GM06990 (cell line): ENCODE measurements around the gene SF3B3.

Experiments used
- DNase-seq: peaks from one replicate; pipeline ENCODE4 v3.0.0-alpha.2; 2011; ENCODE audit not compliant: insufficient read length; ENCODE audit errors: extremely low read depth
- H3K27me3 ChIP-seq: replicated peaks from 2 replicates; pipeline ENCODE4 v1.6.0; 2011; ENCODE audit warnings: low read length; ENCODE audit not compliant: control insufficient read depth, insufficient read depth
- H3K36me3 ChIP-seq: 2 replicates; pipeline ENCODE4 v1.5.1; 2011; ENCODE audit warnings: low read length; ENCODE audit not compliant: control insufficient read depth, insufficient read depth
- H3K4me3 ChIP-seq: replicated peaks from 2 replicates; pipeline ENCODE4 v1.5.1; 2011; ENCODE audit warnings: low read depth, mild to moderate bottlenecking, control low read depth, low read length
- CTCF ChIP-seq: IDR thresholded peaks from 2 replicates; pipeline ENCODE4 v1.5.1; 2011; ENCODE audit warnings: low read length, control low read depth, mild to moderate bottlenecking, inconsistent platforms; ENCODE audit not compliant: insufficient read depth, poor library complexity, severe bottlenecking

SF3B3 gene

GRCh38 chr16:70484867-70485266, 38.7 kb upstream of the SF3B3 start:
- no peak for TF ChIP-seq CTCF
- no peak overlapping the region for H3K4me3 ChIP-seq
- peaks cover 20% of the 10 kb centered on the region for H3K36me3 ChIP-seq
- no peaks in the 10 kb centered on the region for H3K27me3 ChIP-seq
- DNase-seq: no peak

- Histone ChIP-seq H3K36me3 (peaks cover 6% of the 10 kb centered on the region), H3K4me3 (no peak overlapping the region), H3K27me3 (no peaks in the 10 kb centered on the region)
- TF ChIP-seq CTCF: no peak
- no peak for DNase-seq
These were observed 33.4 kb upstream of the SF3B3 start for GRCh38 chr16:70490261-70490660.

- TF ChIP-seq CTCF: no peak
- no peaks in the 10 kb centered on the region for H3K27me3 ChIP-seq
- no peak for DNase-seq
- peaks cover 23% of the 10 kb centered on the region for H3K36me3 ChIP-seq
- no peak overlapping the region for H3K4me3 ChIP-seq
These were observed 29.8 kb upstream of the SF3B3 start for GRCh38 chr16:70493802-70494201.

GRCh38 chr16:70494202-70494770, 29.3 kb upstream of the SF3B3 start:
- DNase-seq: no peak
- TF ChIP-seq CTCF: no peak
- H3K27me3 ChIP-seq: no peaks in the 10 kb centered on the region
- no peak overlapping the region for H3K4me3 ChIP-seq
- H3K36me3 ChIP-seq: peaks cover 23% of the 10 kb centered on the region

- no peak for DNase-seq
- no peak for TF ChIP-seq CTCF
- Histone ChIP-seq H3K4me3 (no peak overlapping the region), H3K27me3 (no peaks in the 10 kb centered on the region), H3K36me3 (peaks cover 23% of the 10 kb centered on the region)
These were observed 28.8 kb upstream of the SF3B3 start for GRCh38 chr16:70494777-70495176.
